ENCODE measurements around the gene ADGRB2.
A peak's percentile ranks its signal among the peaks of the same experiment; 100 is the strongest.

DNA sequence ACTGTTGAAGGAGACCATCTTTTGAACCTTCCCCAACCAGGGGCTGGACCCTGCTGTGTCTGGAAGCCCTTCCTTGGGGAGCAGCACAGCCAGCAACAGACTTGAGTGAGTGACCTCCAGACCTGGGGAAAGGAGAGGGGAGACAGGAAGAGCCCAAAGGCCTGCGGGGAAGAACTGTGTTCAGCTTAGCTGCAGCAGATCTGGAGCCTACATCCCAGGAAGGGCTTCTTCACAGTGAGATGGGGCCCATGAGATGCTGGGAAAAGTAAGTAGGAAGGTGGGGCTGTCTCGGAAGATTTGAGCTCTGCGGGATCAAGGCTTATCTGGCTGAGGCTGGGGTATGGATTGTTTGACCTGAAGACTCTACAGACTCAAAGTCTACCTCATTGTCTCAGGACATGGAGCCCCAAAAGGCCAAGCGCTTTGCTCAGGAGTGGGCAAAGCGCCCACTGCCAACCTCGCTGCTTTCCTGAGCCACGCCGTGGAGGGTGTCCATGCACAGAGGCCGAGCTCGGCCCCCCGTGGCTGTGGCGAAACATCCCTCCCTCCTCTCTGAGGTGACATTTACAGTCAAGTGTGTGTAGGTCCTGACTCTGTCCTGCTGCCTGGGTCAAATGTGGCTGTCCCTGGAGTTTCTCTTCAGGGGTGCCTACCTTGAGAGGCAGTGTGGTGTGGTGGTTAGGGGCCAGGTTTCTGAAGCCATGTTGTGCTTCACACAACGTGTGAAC lies 27.2 kb upstream of the ADGRB2 start:
- TF ChIP-seq POLR2A (IDR thresholded peaks at IDR 0.05; ENCODE audit: low read depth, low read length) (peak; percentile 11; the same call in 1 of the 2 replicates), RCOR1 (IDR thresholded peaks at IDR 0.05; ENCODE audit: insufficient replicate concordance, low read length) (no peak), MXI1 (IDR thresholded peaks at IDR 0.05; ENCODE audit: borderline replicate concordance, low read depth, low read length) (no peak), SMC3 (IDR thresholded peaks at IDR 0.05; ENCODE audit: low read depth, low read length) (no peak)
- TF ChIP-seq, protein P1, sequence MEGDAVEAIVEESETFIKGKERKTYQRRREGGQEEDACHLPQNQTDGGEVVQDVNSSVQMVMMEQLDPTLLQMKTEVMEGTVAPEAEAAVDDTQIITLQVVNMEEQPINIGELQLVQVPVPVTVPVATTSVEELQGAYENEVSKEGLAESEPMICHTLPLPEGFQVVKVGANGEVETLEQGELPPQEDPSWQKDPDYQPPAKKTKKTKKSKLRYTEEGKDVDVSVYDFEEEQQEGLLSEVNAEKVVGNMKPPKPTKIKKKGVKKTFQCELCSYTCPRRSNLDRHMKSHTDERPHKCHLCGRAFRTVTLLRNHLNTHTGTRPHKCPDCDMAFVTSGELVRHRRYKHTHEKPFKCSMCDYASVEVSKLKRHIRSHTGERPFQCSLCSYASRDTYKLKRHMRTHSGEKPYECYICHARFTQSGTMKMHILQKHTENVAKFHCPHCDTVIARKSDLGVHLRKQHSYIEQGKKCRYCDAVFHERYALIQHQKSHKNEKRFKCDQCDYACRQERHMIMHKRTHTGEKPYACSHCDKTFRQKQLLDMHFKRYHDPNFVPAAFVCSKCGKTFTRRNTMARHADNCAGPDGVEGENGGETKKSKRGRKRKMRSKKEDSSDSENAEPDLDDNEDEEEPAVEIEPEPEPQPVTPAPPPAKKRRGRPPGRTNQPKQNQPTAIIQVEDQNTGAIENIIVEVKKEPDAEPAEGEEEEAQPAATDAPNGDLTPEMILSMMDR (conservative IDR thresholded peaks at IDR 0.05; ENCODE audit: low read depth, low read length), result no peak
- TF ChIP-seq, protein P2, sequence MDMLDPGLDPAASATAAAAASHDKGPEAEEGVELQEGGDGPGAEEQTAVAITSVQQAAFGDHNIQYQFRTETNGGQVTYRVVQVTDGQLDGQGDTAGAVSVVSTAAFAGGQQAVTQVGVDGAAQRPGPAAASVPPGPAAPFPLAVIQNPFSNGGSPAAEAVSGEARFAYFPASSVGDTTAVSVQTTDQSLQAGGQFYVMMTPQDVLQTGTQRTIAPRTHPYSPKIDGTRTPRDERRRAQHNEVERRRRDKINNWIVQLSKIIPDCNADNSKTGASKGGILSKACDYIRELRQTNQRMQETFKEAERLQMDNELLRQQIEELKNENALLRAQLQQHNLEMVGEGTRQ (IDR thresholded peaks at IDR 0.05; ENCODE audit: low read depth, low read length), result no peak
- TF ChIP-seq, protein P3, sequence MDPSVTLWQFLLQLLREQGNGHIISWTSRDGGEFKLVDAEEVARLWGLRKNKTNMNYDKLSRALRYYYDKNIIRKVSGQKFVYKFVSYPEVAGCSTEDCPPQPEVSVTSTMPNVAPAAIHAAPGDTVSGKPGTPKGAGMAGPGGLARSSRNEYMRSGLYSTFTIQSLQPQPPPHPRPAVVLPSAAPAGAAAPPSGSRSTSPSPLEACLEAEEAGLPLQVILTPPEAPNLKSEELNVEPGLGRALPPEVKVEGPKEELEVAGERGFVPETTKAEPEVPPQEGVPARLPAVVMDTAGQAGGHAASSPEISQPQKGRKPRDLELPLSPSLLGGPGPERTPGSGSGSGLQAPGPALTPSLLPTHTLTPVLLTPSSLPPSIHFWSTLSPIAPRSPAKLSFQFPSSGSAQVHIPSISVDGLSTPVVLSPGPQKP (IDR thresholded peaks at IDR 0.05; ENCODE audit: borderline replicate concordance, low read depth, low read length), result no peak

All from IMR-90 (cell line).